Kidney epithelial cell (primary cell): ENCODE results near the gene ARHGAP27. TPM values are rescaled to one million over a fixed set of nuclear protein-coding genes. Genes with fewer than 3 reads are reported as not detected.

Experiments
- DNase-seq: peaks from one replicate; pipeline ENCODE4 v3.0.0-alpha.2; 2010; ENCODE audit warnings: low read depth
- H3K27me3 ChIP-seq: 2 replicates; pipeline ENCODE4 v1.6.0; 2011; ENCODE audit warnings: low read length; ENCODE audit not compliant: control insufficient read depth, insufficient read depth
- H3K36me3 ChIP-seq: 2 replicates; pipeline ENCODE4 v1.5.1; 2011; ENCODE audit warnings: low read length; ENCODE audit not compliant: control insufficient read depth, insufficient read depth
- H3K4me3 ChIP-seq: 2 replicates; pipeline ENCODE4 v1.5.1; 2011; ENCODE audit warnings: low read depth, mild to moderate bottlenecking, control low read depth, low read length
- CTCF ChIP-seq: IDR thresholded peaks from 2 replicates; pipeline ENCODE4 v1.5.1; 2011; ENCODE audit warnings: mild to moderate bottlenecking, moderate library complexity, low read length, control low read depth, inconsistent platforms; ENCODE audit not compliant: insufficient read depth, poor library complexity, severe bottlenecking
- total RNA-seq: library from RNA; depleted of rRNA; stranded (reverse); fragments of >200 nt; gene quantifications from 2 replicates; pipeline ENCODE4 v1.2.3, GENCODE V29; 2015

The ARHGAP27 gene
- total RNA-seq, 1 donor from 2014 or later: 36.4 TPM

GRCh38 chr17:45411348-45412105 lies 21.1 kb downstream of the ARHGAP27 start:
- no peak for DNase-seq
- no peaks in the 10 kb centered on the region for H3K27me3 ChIP-seq
- TF ChIP-seq CTCF: no peak
- no peak overlapping the region for H3K4me3 ChIP-seq
- no peaks in the 10 kb centered on the region for H3K36me3 ChIP-seq

DNA sequence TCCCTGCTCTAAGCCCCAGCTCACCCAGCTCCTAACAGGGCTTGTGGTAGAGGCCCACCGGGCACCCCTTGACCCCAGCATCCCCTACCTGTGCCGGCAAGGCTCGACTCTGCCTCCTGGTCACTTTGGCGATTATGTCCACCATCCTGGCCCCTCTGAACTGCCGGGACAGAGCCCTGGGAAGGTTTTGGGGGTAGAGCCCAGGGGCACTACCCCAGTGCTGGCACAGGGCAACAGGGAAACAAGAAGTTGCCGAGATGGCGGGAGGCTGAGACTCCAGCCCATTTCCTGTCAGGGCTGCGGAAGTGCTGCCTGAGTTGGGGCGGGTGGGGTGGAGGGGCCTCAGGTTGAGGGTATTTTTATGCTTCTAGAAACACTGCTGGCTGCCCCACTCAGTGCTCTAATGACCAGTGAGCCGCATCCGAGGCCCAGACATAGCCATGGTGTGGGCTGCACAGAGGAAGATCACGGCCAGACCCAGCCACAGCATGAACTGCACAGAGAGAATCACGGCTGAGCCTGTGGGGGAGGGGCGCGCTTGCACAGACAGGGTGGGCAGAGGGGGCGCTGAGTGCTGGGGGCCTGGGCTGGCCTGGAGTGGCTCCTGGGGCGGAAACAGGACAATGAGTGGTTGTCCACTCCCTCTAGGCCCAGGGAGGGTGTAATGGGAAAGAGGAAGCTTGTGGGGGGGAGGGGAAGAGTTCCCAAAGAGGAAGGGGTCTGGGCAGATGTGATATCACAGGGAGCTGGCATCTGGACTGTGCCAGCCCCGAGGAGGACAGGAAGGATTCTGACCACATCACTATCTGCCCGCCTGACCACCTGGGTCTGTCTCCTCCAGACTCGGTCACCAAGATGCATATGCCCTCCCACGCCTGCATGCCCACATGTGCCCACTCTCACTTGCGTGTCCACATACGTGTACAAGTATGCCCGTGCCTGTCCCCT lies 22.3 kb downstream of the ARHGAP27 start:
- H3K36me3 ChIP-seq: no peaks in the 10 kb centered on the region
- no peak overlapping the region for H3K4me3 ChIP-seq
- H3K27me3 ChIP-seq: no peaks in the 10 kb centered on the region
- TF ChIP-seq CTCF: no peak
- DNase-seq: no peak

DNA sequence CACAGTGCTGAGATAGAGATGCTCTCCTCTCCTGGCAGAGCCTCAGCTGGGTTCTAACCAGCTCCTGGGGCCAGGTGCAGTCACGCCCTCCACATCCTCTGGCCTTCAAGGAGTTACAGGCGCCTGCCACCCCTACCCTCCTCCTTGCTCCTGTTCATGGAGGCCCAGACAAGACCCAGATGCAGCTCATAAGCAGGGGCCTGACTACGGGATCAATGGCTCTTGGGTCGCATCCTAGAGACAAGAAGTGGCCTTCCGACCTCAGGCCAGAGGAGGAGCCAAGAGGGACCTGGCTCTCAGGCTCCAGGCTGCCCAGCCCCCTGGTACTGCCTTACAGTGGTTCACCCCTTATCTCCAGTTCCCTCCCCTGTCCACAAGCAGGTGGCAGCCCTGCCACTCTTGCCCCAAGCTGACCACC lies 23.0 kb downstream of the ARHGAP27 start:
- DNase-seq: no peak
- TF ChIP-seq CTCF: no peak
- H3K36me3 ChIP-seq: no peaks in the 10 kb centered on the region
- H3K4me3 ChIP-seq: no peak overlapping the region
- no peaks in the 10 kb centered on the region for H3K27me3 ChIP-seq

GRCh38 chr17:45408611-45409421 lies 23.9 kb downstream of the ARHGAP27 start:
- no peaks in the 10 kb centered on the region for H3K36me3 ChIP-seq
- TF ChIP-seq CTCF: no peak
- no peak for DNase-seq
- no peaks in the 10 kb centered on the region for H3K27me3 ChIP-seq
- no peak overlapping the region for H3K4me3 ChIP-seq

- no peak overlapping the region for H3K4me3 ChIP-seq
- no peaks in the 10 kb centered on the region for H3K27me3 ChIP-seq
- no peak for TF ChIP-seq CTCF
- DNase-seq: no peak
- H3K36me3 ChIP-seq: no peaks in the 10 kb centered on the region
Observed at GRCh38 chr17:45406107-45406506, 26.6 kb downstream of the ARHGAP27 start.
